ENCODE data around the gene APOB.

Gene APOB

DNA sequence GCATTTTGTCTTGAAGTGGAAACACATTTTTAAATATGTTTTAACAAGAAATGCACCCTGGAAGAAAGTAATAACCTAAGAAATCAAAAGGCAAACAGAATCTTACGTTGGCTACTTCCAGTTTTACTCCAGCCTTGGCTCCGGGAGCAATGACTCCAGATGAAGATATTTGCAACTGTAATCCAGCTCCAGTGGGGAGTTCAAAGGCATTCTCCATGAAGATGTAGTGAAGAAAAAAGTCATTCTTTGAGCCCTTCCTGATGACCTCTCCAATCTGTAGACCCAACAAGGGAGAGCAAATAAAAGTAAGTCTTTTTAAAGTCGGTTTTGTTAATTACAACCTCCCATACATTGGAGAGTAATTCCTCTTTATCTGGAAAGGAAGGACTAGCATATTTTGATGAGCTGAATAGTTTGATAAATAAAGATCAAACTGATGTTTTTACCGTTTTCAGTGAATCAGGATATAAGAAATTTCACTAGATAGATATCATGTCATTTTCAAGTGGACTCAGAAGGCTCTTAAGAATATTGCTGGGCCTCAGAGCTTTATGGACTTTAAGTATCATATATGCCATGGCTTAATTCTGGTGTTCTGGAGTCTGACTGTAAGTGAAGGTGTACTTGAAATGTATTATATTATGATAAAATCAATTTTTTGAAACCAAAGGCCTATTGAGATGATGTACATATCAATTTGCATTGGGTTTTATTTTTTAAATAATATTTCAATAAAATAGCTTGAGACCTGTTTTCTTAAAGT is 20.3 kb downstream of the APOB start:
- TF ChIP-seq CTCF (IDR thresholded peaks at IDR 0.05; ENCODE audit: extremely low read depth, missing control alignments): no peak
- no peak for DNase-seq (ENCODE audit: low spot score)

GRCh38 chr2:21022792-21023367 is 21.0 kb downstream of the APOB start:
- TF ChIP-seq CTCF (IDR thresholded peaks at IDR 0.05; ENCODE audit: extremely low read depth, missing control alignments): no peak
- DNase-seq (ENCODE audit: low spot score): no peak

DNA sequence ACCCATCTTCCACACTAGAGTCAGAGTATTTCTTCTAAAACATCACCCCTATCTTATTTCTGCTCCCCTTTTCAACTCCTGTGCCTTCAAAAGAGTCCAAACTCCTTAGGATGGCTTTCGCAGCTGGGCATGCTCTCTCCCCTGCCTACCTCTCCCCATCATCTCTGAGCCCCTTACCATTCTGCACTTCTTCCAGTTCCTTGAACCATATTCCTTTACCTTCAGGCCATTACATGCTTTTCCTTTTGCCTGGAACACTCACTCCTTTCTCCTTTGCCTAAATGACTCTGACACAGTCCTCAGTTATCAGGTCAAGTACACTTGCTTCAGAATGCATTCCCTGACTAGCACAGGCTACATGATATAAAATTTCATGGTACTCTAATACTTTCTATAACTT is 22.4 kb downstream of the APOB start:
- no peak for DNase-seq (ENCODE audit: low spot score)
- no peak for TF ChIP-seq CTCF (IDR thresholded peaks at IDR 0.05; ENCODE audit: extremely low read depth, missing control alignments)

GRCh38 chr2:21020668-21021288 is 23.1 kb downstream of the APOB start:
- no peak for TF ChIP-seq CTCF (IDR thresholded peaks at IDR 0.05; ENCODE audit: extremely low read depth, missing control alignments)

GRCh38 chr2:21020031-21020667 is 23.7 kb downstream of the APOB start:
- no peak for TF ChIP-seq CTCF (IDR thresholded peaks at IDR 0.05; ENCODE audit: extremely low read depth, missing control alignments)
- no peak for DNase-seq (ENCODE audit: low spot score)

More at GRCh38 chr2:21020668-21021288, 23.1 kb downstream of the APOB start:
- no peak for DNase-seq (ENCODE audit: low spot score)

DNA sequence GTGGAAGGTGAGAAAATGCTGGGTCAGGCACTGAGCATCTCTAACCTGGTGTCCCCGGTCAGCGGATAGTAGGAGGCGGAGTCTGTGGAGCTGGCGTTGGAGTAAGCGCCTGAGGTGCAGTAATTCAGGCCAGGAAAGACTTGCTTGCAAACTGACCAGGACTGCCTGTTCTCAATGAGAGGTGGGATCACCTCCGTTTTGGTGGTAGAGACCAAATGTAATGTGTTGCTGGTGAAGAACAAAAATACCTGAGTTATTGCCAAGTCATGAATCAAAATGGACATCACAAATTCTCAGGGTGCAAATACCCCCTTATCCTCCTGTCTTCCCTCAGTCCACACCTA is 24.2 kb downstream of the APOB start:
- TF ChIP-seq CTCF (IDR thresholded peaks at IDR 0.05; ENCODE audit: extremely low read depth, missing control alignments): no peak
- no peak for DNase-seq (ENCODE audit: low spot score)
